Sigmoid colon (tissue), 7 donors: ENCODE measurements around the gene PTPRD. TPM values are rescaled to one million over a fixed set of nuclear protein-coding genes. Genes with fewer than 3 reads are reported as not detected.

Experiments
- DNase-seq: peaks from one replicate; pipeline ENCODE4 v3.0.0-alpha.2; 2019
- H3K27ac ChIP-seq, 4 donors: fragments of 200-600 bp; sonication (generic); one replicate each; pipeline ENCODE4 v1.5.1; 2016 to 2019; ENCODE audit warnings: mild to moderate bottlenecking in 1 of 4
- H3K27me3 ChIP-seq, 3 donors: fragments of 200-600 bp; sonication (generic); one replicate each; pipeline ENCODE4 v1.5.1; 2019; ENCODE audit warnings: mild to moderate bottlenecking in 1 of 3
- H3K36me3 ChIP-seq, 4 donors: fragments of 200-600 bp; sonication (generic); one replicate each; pipeline ENCODE4 v1.5.1; 2016 to 2019
- H3K4me1 ChIP-seq, 4 donors: fragments of 200-600 bp; sonication (generic); one replicate each; pipeline ENCODE4 v1.5.1; 2017 to 2019
- H3K4me3 ChIP-seq, 4 donors: fragments of 200-600 bp; sonication (generic); one replicate each; pipeline ENCODE4 v1.5.1; 2017 to 2019; ENCODE audit warnings: mild to moderate bottlenecking in 2 of 4, moderate library complexity in 1 of 4
- H3K9me3 ChIP-seq, 4 donors: fragments of 200-600 bp in 3 of 4; sonication (generic) in 3 of 4; one replicate each; pipeline versions ENCODE4 v1.5.1 to v1.6.1; 2013 to 2019
- CTCF ChIP-seq, 4 experiments: fragments of 450-650 bp in 3 of 4; fragments of 200-600 bp in 1 of 4; IDR thresholded peaks; one replicate each; pipeline ENCODE4 v1.5.1; 2016 to 2019; ENCODE audit warnings: antibody characterized with exemption in 4 of 4, mild to moderate bottlenecking in 3 of 4, moderate library complexity in 2 of 4
- EP300 ChIP-seq, 4 donors: sonication (generic); formaldehyde crosslinking; IDR thresholded peaks; one replicate each; pipeline ENCODE4 v1.6.1; 2017; ENCODE audit warnings: antibody characterized with exemption in 4 of 4
- POLR2A ChIP-seq, 2 donors: fragments of 450-650 bp; IDR thresholded peaks; one replicate each; pipeline ENCODE4 v1.6.1; 2016; ENCODE audit warnings: antibody characterized with exemption in 2 of 2, mild to moderate bottlenecking in 2 of 2, moderate library complexity in 2 of 2
- POLR2AphosphoS5 ChIP-seq, 4 donors: sonication (generic); formaldehyde crosslinking; IDR thresholded peaks; one replicate each; pipeline ENCODE4 v1.6.1; 2017; ENCODE audit warnings: antibody characterized with exemption in 4 of 4
- WGBS, 2 donors: extraction: QIAGEN DNeasy Blood & Tissue Kit; methylation state at CpG; one replicate each; pipeline ENCODE4 v1.1.7; 2013; 5-methylcytosine and 5-hydroxymethylcytosine counted together
- intact Hi-C: fragments of 100-400 bp; cut with DNase I; formaldehyde crosslinking; loops from one replicate; pipeline ENCODE4 v1.15.1; 2023
- polyA plus RNA-seq, 3 donors: library from polyadenylated mRNA; stranded (reverse); fragments of 200-250 nt; gene quantifications; one replicate each; pipeline ENCODE4 v1.2.3, GENCODE V29; 2013
- total RNA-seq, 4 donors: library from RNA; depleted of rRNA; stranded (reverse); fragments of >200 nt; gene quantifications; one replicate each; pipeline ENCODE4 v1.1.0, GENCODE V29; 2016
- donor health status: healthy with polysubstance abuse.
- donor health status: Bipolar disorder and iron deficiency.
- donor health status: healthy.

PTPRD gene
- total and polyA plus RNA-seq, 7 donors: 1.2 to 18.3 (median 6.3) TPM

GRCh38 chr9:9679433-9679832 lies 933.4 kb downstream of the PTPRD start:
- no peak for TF ChIP-seq POLR2AphosphoS5 (IDR thresholded peaks at IDR 0.05)
- TF ChIP-seq CTCF (IDR thresholded peaks at IDR 0.05): no peak
- TF ChIP-seq EP300 (IDR thresholded peaks at IDR 0.05): no peak
- TF ChIP-seq POLR2A (IDR thresholded peaks at IDR 0.05): no peak
- no peaks in the 10 kb centered on the region for H3K4me1 ChIP-seq
- no peak for DNase-seq
- intact Hi-C loops: no loop called here
- no peak overlapping the region for H3K4me3 ChIP-seq
- H3K27me3 ChIP-seq: no peaks in the 10 kb centered on the region
- 67 to 75% methylated on average over 3 of the region's 3 CpGs for WGBS, 2 donors
- H3K36me3 ChIP-seq: no peaks in the 10 kb centered on the region
- no peaks in the 10 kb centered on the region for H3K9me3 ChIP-seq
- no peak overlapping the region for H3K27ac ChIP-seq

- intact Hi-C loops: no loop called here
- TF ChIP-seq POLR2A (IDR thresholded peaks at IDR 0.05) (no peak), CTCF (IDR thresholded peaks at IDR 0.05) (no peak), EP300 (IDR thresholded peaks at IDR 0.05) (no peak), POLR2AphosphoS5 (IDR thresholded peaks at IDR 0.05) (no peak)
- DNase-seq: no peak
- Histone ChIP-seq H3K36me3 (no peaks in the 10 kb centered on the region), H3K4me1 (no peaks in the 10 kb centered on the region), H3K9me3 (no peaks in the 10 kb centered on the region), H3K27ac (no peak overlapping the region), H3K4me3 (no peak overlapping the region), H3K27me3 (no peaks in the 10 kb centered on the region)
- WGBS, 2 donors: 64 to 86% methylated on average over 3 of the region's 3 CpGs
These were observed 938.3 kb downstream of the PTPRD start for GRCh38 chr9:9674461-9674860.

GRCh38 chr9:9670454-9670853 lies 942.3 kb downstream of the PTPRD start:
- no peak for DNase-seq
- Histone ChIP-seq H3K27ac (no peak overlapping the region), H3K36me3 (no peaks in the 10 kb centered on the region), H3K9me3 (no peaks in the 10 kb centered on the region), H3K27me3 (no peaks in the 10 kb centered on the region), H3K4me1 (no peaks in the 10 kb centered on the region), H3K4me3 (no peak overlapping the region)
- intact Hi-C loops: no loop called here
- TF ChIP-seq POLR2A (IDR thresholded peaks at IDR 0.05) (no peak), EP300 (IDR thresholded peaks at IDR 0.05) (no peak), POLR2AphosphoS5 (IDR thresholded peaks at IDR 0.05) (no peak), CTCF (IDR thresholded peaks at IDR 0.05) (no peak)
- WGBS, 2 donors: 81 to 82% methylated on average over 3 of the region's 3 CpGs

GRCh38 chr9:9645006-9645405 lies 967.8 kb downstream of the PTPRD start:
- Histone ChIP-seq H3K4me3 (no peak overlapping the region), H3K27ac (no peak overlapping the region), H3K9me3 (no peaks in the 10 kb centered on the region), H3K27me3 (no peaks in the 10 kb centered on the region), H3K4me1 (no peaks in the 10 kb centered on the region), H3K36me3 (no peaks in the 10 kb centered on the region)
- no peak for DNase-seq
- intact Hi-C loops: no loop called here
- no peak for TF ChIP-seq POLR2AphosphoS5 (IDR thresholded peaks at IDR 0.05)
- no peak for TF ChIP-seq EP300 (IDR thresholded peaks at IDR 0.05)
- TF ChIP-seq CTCF (IDR thresholded peaks at IDR 0.05): no peak
- no peak for TF ChIP-seq POLR2A (IDR thresholded peaks at IDR 0.05)
- 83 to 94% methylated on average over 3 of the region's 3 CpGs for WGBS, 2 donors

- Histone ChIP-seq H3K27me3 (no peaks in the 10 kb centered on the region), H3K27ac (no peak overlapping the region), H3K36me3 (no peaks in the 10 kb centered on the region), H3K4me1 (no peaks in the 10 kb centered on the region), H3K9me3 (no peaks in the 10 kb centered on the region), H3K4me3 (no peak overlapping the region)
- DNase-seq: no peak
- TF ChIP-seq EP300 (IDR thresholded peaks at IDR 0.05): no peak
- TF ChIP-seq POLR2AphosphoS5 (IDR thresholded peaks at IDR 0.05): no peak
- no peak for TF ChIP-seq CTCF (IDR thresholded peaks at IDR 0.05)
- intact Hi-C loops: no loop called here
- 78 to 79% methylated on average over 2 of the region's 2 CpGs for WGBS, 2 donors
These were observed 981.5 kb downstream of the PTPRD start for GRCh38 chr9:9631284-9631683.
